GM23248 (cell line): ENCODE results near the gene TNIP3. TPM values are rescaled to one million over a fixed set of nuclear protein-coding genes. Genes with fewer than 3 reads are reported as not detected.
A peak's percentile ranks its signal among the peaks of the same experiment; 100 is the strongest.
"Not testable (repeated sequence)": the region's sequence is repeated elsewhere in the genome, so short reads cannot be mapped to it uniquely, and the experiment has no call there.

Source experiments
- DNase-seq: peaks from one replicate; pipeline ENCODE4 v3.0.0-alpha.2; 2015
- H2AFZ ChIP-seq: fragments of 200-600 bp; sonication (generic); 2 replicates; pipeline ENCODE4 v1.6.1; 2016; ENCODE audit warnings: antibody characterized with exemption
- H3F3A ChIP-seq: fragments of 200-600 bp; sonication (generic); 2 replicates; pipeline ENCODE4 v1.6.1; 2016; ENCODE audit warnings: mild to moderate bottlenecking, antibody characterized with exemption, mixed run types; ENCODE audit not compliant: insufficient read depth
- H3K27ac ChIP-seq: fragments of 200-600 bp; sonication (generic); 2 replicates; pipeline ENCODE4 v1.5.1; 2016; ENCODE audit warnings: mild to moderate bottlenecking
- H3K27me3 ChIP-seq: fragments of 200-600 bp; sonication (generic); replicated peaks from 2 replicates; pipeline ENCODE4 v1.6.1; 2016; ENCODE audit warnings: mild to moderate bottlenecking; ENCODE audit not compliant: insufficient read depth
- H3K36me3 ChIP-seq: fragments of 200-600 bp; sonication (generic); 2 replicates; pipeline ENCODE4 v1.6.1; 2016; ENCODE audit warnings: low read depth, mild to moderate bottlenecking
- H3K4me1 ChIP-seq: fragments of 200-600 bp; sonication (generic); 2 replicates; pipeline ENCODE4 v1.6.1; 2016; ENCODE audit warnings: mild to moderate bottlenecking; ENCODE audit not compliant: insufficient read depth
- H3K4me2 ChIP-seq: fragments of 200-600 bp; sonication (generic); one replicate; pipeline ENCODE4 v1.6.1; 2016; ENCODE audit warnings: mild to moderate bottlenecking; ENCODE audit not compliant: unreplicated experiment
- H3K4me3 ChIP-seq: fragments of 200-600 bp; sonication (generic); 2 replicates; pipeline ENCODE4 v1.5.1; 2016; ENCODE audit warnings: mild to moderate bottlenecking
- H3K79me2 ChIP-seq: fragments of 200-600 bp; sonication (generic); 2 replicates; pipeline ENCODE4 v1.6.1; 2016; ENCODE audit warnings: mild to moderate bottlenecking; ENCODE audit not compliant: insufficient read depth
- H3K9ac ChIP-seq: fragments of 200-600 bp; sonication (generic); 2 replicates; pipeline ENCODE4 v1.6.1; 2016; ENCODE audit warnings: mild to moderate bottlenecking
- H3K9me2 ChIP-seq: fragments of 200-600 bp; sonication (generic); 2 replicates; pipeline ENCODE4 v1.6.1; 2016; ENCODE audit warnings: mixed run types, mild to moderate bottlenecking, moderate library complexity; ENCODE audit not compliant: insufficient read depth
- H3K9me3 ChIP-seq: fragments of 200-600 bp; sonication (generic); one replicate; pipeline ENCODE4 v1.6.1; 2017; ENCODE audit warnings: low read depth
- H4K20me1 ChIP-seq: fragments of 200-600 bp; sonication (generic); 2 replicates; pipeline ENCODE4 v1.6.0; 2016; ENCODE audit not compliant: insufficient read depth
- EZH2 ChIP-seq: fragments of 200-600 bp; sonication (generic); IDR thresholded peaks from 2 replicates; pipeline ENCODE4 v1.6.1; 2018; ENCODE audit warnings: antibody characterized with exemption, mild to moderate bottlenecking; ENCODE audit not compliant: insufficient read depth, poor library complexity, severe bottlenecking
- EZH2phosphoT487 ChIP-seq: fragments of 200-600 bp; sonication (generic); IDR thresholded peaks from 2 replicates; pipeline ENCODE4 v1.6.1; 2018; ENCODE audit warnings: antibody characterized with exemption, moderate library complexity, mild to moderate bottlenecking, low read depth; ENCODE audit not compliant: insufficient read depth
- WGBS, 2 experiments: methylation state at CpG; one replicate each; pipeline ENCODE4 v1.1.6; 2015 to 2017; ENCODE audit warnings: low lambda C conversion rate in 2 of 2, low coverage in 1 of 2; ENCODE audit errors: missing lambda C conversion rate in 2 of 2; 5-methylcytosine and 5-hydroxymethylcytosine counted together
- in situ Hi-C: fragments of 300-500 bp; cut with MboI; formaldehyde crosslinking; loops from 2 replicates; pipeline ENCODE4 v1.15.0; 2020
- polyA plus RNA-seq: library from polyadenylated mRNA; unstranded; fragments of >200 nt; fragmentation: Nextera tagmentation; extraction: Ambion mirVana; gene quantifications from 2 replicates; pipeline ENCODE4 v1.2.1, GENCODE V29; 2016
- total RNA-seq: library from RNA; depleted of rRNA; stranded (reverse); fragments of >200 nt; shearing (Covaris generic); gene quantifications from 2 replicates; pipeline ENCODE4 v1.2.3, GENCODE V29; 2014; rRNA removed

TNIP3 gene, protein sequence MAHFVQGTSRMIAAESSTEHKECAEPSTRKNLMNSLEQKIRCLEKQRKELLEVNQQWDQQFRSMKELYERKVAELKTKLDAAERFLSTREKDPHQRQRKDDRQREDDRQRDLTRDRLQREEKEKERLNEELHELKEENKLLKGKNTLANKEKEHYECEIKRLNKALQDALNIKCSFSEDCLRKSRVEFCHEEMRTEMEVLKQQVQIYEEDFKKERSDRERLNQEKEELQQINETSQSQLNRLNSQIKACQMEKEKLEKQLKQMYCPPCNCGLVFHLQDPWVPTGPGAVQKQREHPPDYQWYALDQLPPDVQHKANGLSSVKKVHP
- total RNA-seq (0.76 and 1.4 TPM in 2 replicates), polyA plus RNA-seq (2.2 TPM in 2 replicates)

DNA sequence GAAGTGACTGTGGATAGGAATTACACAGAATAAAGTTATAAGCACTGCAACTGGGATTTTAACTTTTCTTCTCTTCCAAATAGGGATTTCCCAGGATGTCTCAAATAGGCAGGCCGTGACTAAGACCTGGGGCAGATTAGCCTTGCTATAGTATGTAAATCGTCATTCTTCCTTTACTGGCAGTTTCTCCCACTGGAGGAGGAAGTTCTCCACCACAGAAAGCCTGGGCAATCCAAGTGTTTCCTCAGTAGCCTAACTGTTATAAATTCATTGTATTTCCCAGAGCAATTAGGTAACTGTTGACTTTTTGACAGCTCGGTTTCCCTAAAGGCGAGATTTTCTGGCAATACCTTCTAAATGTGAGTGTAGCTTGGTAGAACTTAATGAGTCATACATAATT, at the start of gene TNIP3:
TSS of gene TNIP3 (minus strand) at position 31 of the 400 bp plus-strand sequence. CDS start 196 bp downstream, outside the sequence.
- Histone ChIP-seq H3F3A (no peaks in the 10 kb centered on the region), H3K4me3 (no peak within 1 kb of the TSS), H3K9me3 (no peaks in the 10 kb centered on the region), H3K27me3 (no peaks in the 10 kb centered on the region), H3K27ac (no peak within 1 kb of the TSS), H3K36me3 (no peaks in the 10 kb centered on the region), H4K20me1 (no peaks in the 10 kb centered on the region), H2AFZ (no peak within 1 kb of the TSS), H3K4me1 (no peaks in the 10 kb centered on the region), H3K79me2 (no peaks in the 10 kb centered on the region), H3K9ac (no peak within 1 kb of the TSS), H3K4me2 (no peak within 1 kb of the TSS), H3K9me2 (no peaks in the 10 kb centered on the region)
- 92% methylated on average over 4 of the region's 4 CpGs for WGBS, 2 experiments
- in situ Hi-C loops = no loop called here
- TF ChIP-seq EZH2 (no peak), EZH2phosphoT487 (no peak)
- peak; percentile 42 for DNase-seq

DNA sequence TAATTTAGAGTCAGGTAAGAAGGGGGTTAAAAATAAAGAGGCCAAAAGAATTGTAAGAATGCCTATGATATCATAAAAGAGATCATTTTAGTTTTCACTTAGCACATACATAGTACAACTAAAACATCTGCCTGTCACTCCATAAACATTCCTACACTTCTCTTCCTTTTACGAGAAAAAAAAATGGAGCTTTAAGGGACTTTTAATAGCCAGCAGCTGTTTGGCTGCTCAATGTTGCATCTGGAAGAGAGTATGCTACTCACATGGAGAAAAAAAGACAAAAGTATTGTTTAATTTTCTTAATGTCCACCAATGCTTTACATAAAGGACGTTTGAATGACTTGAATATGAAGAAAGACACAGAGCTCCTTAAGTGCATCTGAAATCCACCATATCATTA, 48.7 kb upstream of the TNIP3 start:
- H3K27ac ChIP-seq = no peak overlapping the region
- TF ChIP-seq EZH2 (no peak), EZH2phosphoT487 (no peak)
- H2AFZ ChIP-seq = 0 out of 2 replicates have a peak overlapping the region, but pooled peaks have one; percentile 9
- H3K4me3 ChIP-seq = no peak overlapping the region
- no peaks in the 10 kb centered on the region for H3K79me2 ChIP-seq
- H4K20me1 ChIP-seq = no peaks in the 10 kb centered on the region
- no peaks in the 10 kb centered on the region for H3K9me3 ChIP-seq
- no peaks in the 10 kb centered on the region for H3K27me3 ChIP-seq
- 29 to 37% methylated on average over 2 of the region's 2 CpGs for WGBS, 2 experiments
- DNase-seq = no peak
- in situ Hi-C loops = no loop called here
- H3K36me3 ChIP-seq = no peaks in the 10 kb centered on the region
- no peaks in the 10 kb centered on the region for H3K9me2 ChIP-seq
- H3K9ac ChIP-seq = no peak overlapping the region
- H3K4me2 ChIP-seq = no peak overlapping the region
- peaks cover 24% of the 10 kb centered on the region for H3K4me1 ChIP-seq
- peaks cover 12% of the 10 kb centered on the region for H3F3A ChIP-seq

DNA sequence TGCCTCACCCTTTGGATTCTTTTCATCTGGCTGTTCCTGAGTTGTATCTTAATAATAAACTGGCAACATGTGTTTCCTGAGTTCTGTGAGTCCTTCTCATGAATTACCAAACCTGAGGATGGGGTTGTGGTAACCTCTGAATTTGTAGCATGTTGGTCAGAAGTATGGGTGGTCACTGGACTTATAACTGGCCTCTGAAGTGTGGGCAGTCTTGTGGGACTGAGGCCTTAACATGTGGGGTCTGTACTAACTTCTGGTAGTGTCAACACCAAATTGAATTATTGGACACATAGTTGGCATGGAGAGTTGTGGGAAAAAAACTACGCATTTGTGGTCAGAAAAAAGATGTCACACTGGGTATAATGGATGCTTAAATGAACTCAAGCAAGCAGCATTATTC, 45.0 kb upstream of the TNIP3 start:
- Histone ChIP-seq H3K4me3 (no peak overlapping the region), H3K9me3 (no peaks in the 10 kb centered on the region), H3K4me1 (0 out of 2 replicates have a peak, but pooled peaks cover 10% of the 10 kb centered on the region), H3K27ac (no peak overlapping the region), H3K9me2 (no peaks in the 10 kb centered on the region), H3K79me2 (no peaks in the 10 kb centered on the region), H3K9ac (no peak overlapping the region), H3F3A (no peaks in the 10 kb centered on the region), H2AFZ (no peak overlapping the region), H3K27me3 (no peaks in the 10 kb centered on the region), H3K36me3 (no peaks in the 10 kb centered on the region), H3K4me2 (no peak overlapping the region), H4K20me1 (no peaks in the 10 kb centered on the region)
- in situ Hi-C loops = no loop called here
- TF ChIP-seq EZH2 (no peak), EZH2phosphoT487 (no peak)
- WGBS, 2 experiments = 63 to 67% methylated on average over 1 of the region's 1 CpG
- no peak for DNase-seq

GRCh38 chr4:121208244-121209007, 44.3 kb upstream of the TNIP3 start:
- Histone ChIP-seq H3K79me2 (no peaks in the 10 kb centered on the region), H3K4me3 (no peak overlapping the region), H3K4me2 (no peak overlapping the region), H2AFZ (no peak overlapping the region), H3K27me3 (no peaks in the 10 kb centered on the region), H3K9ac (no peak overlapping the region), H3K4me1 (0 out of 2 replicates have a peak, but pooled peaks cover 10% of the 10 kb centered on the region), H3K27ac (no peak overlapping the region), H3K9me3 (no peaks in the 10 kb centered on the region), H3F3A (no peaks in the 10 kb centered on the region), H4K20me1 (no peaks in the 10 kb centered on the region), H3K36me3 (no peaks in the 10 kb centered on the region), H3K9me2 (no peaks in the 10 kb centered on the region)
- DNase-seq = no peak
- in situ Hi-C loops = no loop called here
- TF ChIP-seq EZH2phosphoT487 (no peak), EZH2 (no peak)
- 81 to 94% methylated on average over 4 of the region's 4 CpGs for WGBS, 2 experiments

DNA sequence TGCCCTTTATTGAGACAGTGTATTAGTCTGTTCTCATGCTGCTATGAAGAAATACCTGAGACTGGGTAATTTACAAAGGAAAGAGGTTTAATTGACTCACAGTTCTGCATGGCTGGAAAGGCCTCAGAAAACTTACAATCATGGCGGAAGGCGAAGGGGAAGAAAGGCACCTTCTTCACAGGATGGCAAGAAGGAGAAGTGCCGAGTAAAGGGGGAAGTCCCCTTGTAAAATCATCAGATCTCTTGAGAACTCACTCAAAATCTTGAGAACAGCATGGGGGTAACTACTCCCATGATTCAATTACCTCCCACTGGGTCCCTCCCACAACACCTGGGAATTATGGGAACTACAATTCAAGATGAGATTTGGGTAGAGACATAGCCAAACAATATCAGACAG, 41.7 kb upstream of the TNIP3 start:
- H3K79me2 ChIP-seq, in situ Hi-C loops, DNase-seq, H3K27me3 ChIP-seq, H3F3A ChIP-seq, H3K9me3 ChIP-seq, H3K4me3 ChIP-seq, H3K36me3 ChIP-seq, H3K9ac ChIP-seq, H3K9me2 ChIP-seq, H2AFZ ChIP-seq, H3K4me1 ChIP-seq, H3K4me2 ChIP-seq, H4K20me1 ChIP-seq, H3K27ac ChIP-seq: not testable (repeated sequence)
- WGBS, 2 experiments = 82 to 89% methylated on average over 3 of the region's 3 CpGs
